Breast epithelium (tissue), 4 donors: ENCODE results near the gene DNAJC5G. TPM values are rescaled to one million over a fixed set of nuclear protein-coding genes. Genes with fewer than 3 reads are reported as not detected.

Experiments
- DNase-seq, 2 donors: peaks; one replicate each; pipeline ENCODE4 v3.0.0-alpha.2; 2019; ENCODE audit warnings: low spot score in 2 of 2
- H3K27ac ChIP-seq, 2 donors: fragments of 200-600 bp; sonication (generic) in 1 of 2; one replicate each; pipeline ENCODE4 v1.5.1; 2016 to 2019; ENCODE audit warnings: mild to moderate bottlenecking in 1 of 2
- H3K27me3 ChIP-seq, 2 donors: fragments of 200-600 bp; sonication (generic) in 1 of 2; one replicate each; pipeline versions ENCODE4 v1.5.1 to v1.6.0; 2017 to 2019; ENCODE audit warnings: control low read depth in 1 of 2, mild to moderate bottlenecking in 1 of 2
- H3K36me3 ChIP-seq: fragments of 200-600 bp; one replicate; pipeline ENCODE4 v1.5.1; 2019
- H3K4me1 ChIP-seq, 2 donors: fragments of 200-600 bp; sonication (generic); one replicate each; pipeline ENCODE4 v1.5.1; 2016 to 2019; ENCODE audit warnings: control low read depth in 1 of 2
- H3K4me3 ChIP-seq, 3 donors: fragments of 200-600 bp; sonication (generic); 1 replicate in 2 of 3; 2 replicates in 1 of 3; pipeline ENCODE4 v1.5.1; 2016 to 2019; ENCODE audit warnings: mild to moderate bottlenecking in 3 of 3, moderate library complexity in 2 of 3
- H3K9me3 ChIP-seq, 2 donors: fragments of 200-600 bp; sonication (generic) in 1 of 2; one replicate each; pipeline ENCODE4 v1.5.1; 2016 to 2019; ENCODE audit warnings: control low read depth in 1 of 2
- CTCF ChIP-seq, 3 donors: fragments of 450-650 bp; IDR thresholded peaks; one replicate each; pipeline ENCODE4 v1.5.1; 2016 to 2017; ENCODE audit warnings: antibody characterized with exemption in 3 of 3, mild to moderate bottlenecking in 3 of 3, moderate library complexity in 3 of 3
- POLR2A ChIP-seq: fragments of 450-650 bp; IDR thresholded peaks from one replicate; pipeline ENCODE4 v1.6.1; 2016; ENCODE audit warnings: antibody characterized with exemption, mild to moderate bottlenecking, moderate library complexity
- POLR2AphosphoS5 ChIP-seq, 3 donors: sonication (generic); formaldehyde crosslinking; IDR thresholded peaks; one replicate each; pipeline ENCODE4 v1.6.1; 2017; ENCODE audit warnings: antibody characterized with exemption in 3 of 3
- intact Hi-C: fragments of 100-400 bp; cut with DNase I; formaldehyde crosslinking; loops from one replicate; pipeline ENCODE4 v1.15.1; 2023; ENCODE audit warnings: low total_unique reads
- total RNA-seq, 3 donors: library from RNA; depleted of rRNA; stranded (reverse); fragments of >200 nt; gene quantifications; one replicate each; pipeline ENCODE4 v1.1.0, GENCODE V29; 2016

DNAJC5G gene
- total RNA-seq, 3 donors from 2014 or later = not detected

- H3K27me3 ChIP-seq = no peaks in the 10 kb centered on the region
- DNase-seq = no peak
- no peak for TF ChIP-seq POLR2A
- no peak overlapping the region for H3K4me3 ChIP-seq
- intact Hi-C loops = no loop called here
- no peak overlapping the region for H3K27ac ChIP-seq
- no peaks in the 10 kb centered on the region for H3K9me3 ChIP-seq
- peaks cover 20% of the 10 kb centered on the region for H3K36me3 ChIP-seq
- no peaks in the 10 kb centered on the region for H3K4me1 ChIP-seq
Observed at GRCh38 chr2:27241761-27242613, 33.2 kb upstream of the DNAJC5G start.

- Histone ChIP-seq H3K27ac (no peak overlapping the region), H3K36me3 (peaks cover 20% of the 10 kb centered on the region), H3K9me3 (no peaks in the 10 kb centered on the region), H3K4me3 (no peak overlapping the region), H3K27me3 (no peaks in the 10 kb centered on the region), H3K4me1 (no peaks in the 10 kb centered on the region)
- intact Hi-C loops = no loop called here
- TF ChIP-seq POLR2AphosphoS5 (IDR thresholded peaks at IDR 0.05) (no peak), POLR2A (no peak), CTCF (IDR thresholded peaks at IDR 0.05) (no peak)
- no peak for DNase-seq
Observed at GRCh38 chr2:27242614-27242951, 32.6 kb upstream of the DNAJC5G start.

- H3K4me1 ChIP-seq = no peaks in the 10 kb centered on the region
- H3K27me3 ChIP-seq = no peaks in the 10 kb centered on the region
- DNase-seq = no peak
- no peak for TF ChIP-seq POLR2A
- TF ChIP-seq POLR2AphosphoS5 (IDR thresholded peaks at IDR 0.05) = no peak
- TF ChIP-seq CTCF (IDR thresholded peaks at IDR 0.05) = no peak
- no peak overlapping the region for H3K4me3 ChIP-seq
- peaks cover 16% of the 10 kb centered on the region for H3K36me3 ChIP-seq
- no peaks in the 10 kb centered on the region for H3K9me3 ChIP-seq
- H3K27ac ChIP-seq = no peak overlapping the region
- intact Hi-C loops = no loop called here
Observed at GRCh38 chr2:27243391-27244130, 31.7 kb upstream of the DNAJC5G start.

- TF ChIP-seq POLR2AphosphoS5 (IDR thresholded peaks at IDR 0.05) = no peak
- TF ChIP-seq POLR2A = no peak
- TF ChIP-seq CTCF (IDR thresholded peaks at IDR 0.05) = no peak
- H3K36me3 ChIP-seq = peaks cover 7% of the 10 kb centered on the region
- intact Hi-C loops = no loop called here
- H3K9me3 ChIP-seq = no peaks in the 10 kb centered on the region
- H3K27ac ChIP-seq = no peak overlapping the region
- no peak for DNase-seq
- H3K27me3 ChIP-seq = peaks cover 0 to under 1% of the 10 kb centered on the region in 2 donors
- H3K4me1 ChIP-seq = no peaks in the 10 kb centered on the region
- no peak overlapping the region for H3K4me3 ChIP-seq
Observed at GRCh38 chr2:27245116-27245515, 30.1 kb upstream of the DNAJC5G start.

- Histone ChIP-seq H3K9me3 (no peaks in the 10 kb centered on the region), H3K27me3 (peaks cover 0 to 6% of the 10 kb centered on the region in 2 donors), H3K4me1 (no peaks in the 10 kb centered on the region), H3K27ac (no peak overlapping the region), H3K4me3 (no peak overlapping the region), H3K36me3 (peaks cover 7% of the 10 kb centered on the region)
- intact Hi-C loops = no loop called here
- no peak for DNase-seq
- TF ChIP-seq POLR2AphosphoS5 (IDR thresholded peaks at IDR 0.05) (no peak), POLR2A (no peak), CTCF (IDR thresholded peaks at IDR 0.05) (no peak)
Observed at GRCh38 chr2:27245626-27246025, 29.6 kb upstream of the DNAJC5G start.
